PC-3 (cell line): ENCODE measurements around the gene SCAF4. TPM values are rescaled to one million over a fixed set of nuclear protein-coding genes. Genes with fewer than 3 reads are reported as not detected.
"Not testable (repeated sequence)": the region's sequence is repeated elsewhere in the genome, so short reads cannot be mapped to it uniquely, and the experiment has no call there.

Source experiments
- ATAC-seq: fragments of 200-7000 bp; cut with Tn5 transposase; 2 replicates; pipeline ENCODE4 v1.9.1; 2020; ENCODE audit warnings: mild to moderate bottlenecking, moderate library complexity
- BruUV-seq: library from RNA; stranded (reverse); fragments of 400-500 nt; replicated peaks from 2 replicates; lab custom pipeline; 2021; lab: Mats Ljungman, UMichigan
- CTCF ChIA-PET: fragments of 300-600 bp; sonication (Branson Sonifier 250); formaldehyde crosslinking; loops from one replicate; lab custom pipeline; 2022; ENCODE audit warnings: antibody characterized with exemption; lab: Charles Lee
- POLR2A ChIA-PET: fragments of 300-600 bp; sonication (Branson Sonifier 250); formaldehyde crosslinking; loops from one replicate; lab custom pipeline; 2022; ENCODE audit warnings: antibody characterized with exemption; ENCODE audit not compliant: unreplicated experiment; lab: Charles Lee
- DNase-seq: peaks from one replicate; pipeline ENCODE4 v3.0.0-alpha.2; 2015
- H2AFZ ChIP-seq: fragments of 300-600 bp; sonication (generic); 2 replicates; pipeline ENCODE4 v1.6.0; 2016; ENCODE audit warnings: antibody characterized with exemption, low read length
- H3F3A ChIP-seq: fragments of 300-600 bp; sonication (generic); one replicate; pipeline ENCODE4 v1.6.0; 2017; ENCODE audit warnings: antibody characterized with exemption, low read length, control low read depth, mild to moderate bottlenecking; ENCODE audit not compliant: unreplicated experiment
- H3K27ac ChIP-seq: fragments of 300-600 bp; sonication (generic); 2 replicates; pipeline ENCODE4 v1.5.1; 2016; ENCODE audit warnings: mild to moderate bottlenecking, low read length
- H3K27me3 ChIP-seq: fragments of 300-600 bp; sonication (generic); 2 replicates; pipeline ENCODE4 v1.6.1; 2016; ENCODE audit warnings: low read length, mixed read lengths
- H3K36me3 ChIP-seq: fragments of 300-600 bp; sonication (generic); 2 replicates; pipeline ENCODE4 v1.6.1; 2016; ENCODE audit warnings: low read depth, mixed run types, low read length, mixed read lengths
- H3K4me1 ChIP-seq: fragments of 300-600 bp; sonication (generic); 2 replicates; pipeline ENCODE4 v1.5.1; 2016; ENCODE audit warnings: low read length; ENCODE audit not compliant: insufficient read depth
- H3K4me2 ChIP-seq: fragments of 300-600 bp; sonication (generic); 2 replicates; pipeline ENCODE4 v1.6.0; 2016; ENCODE audit warnings: low read length
- H3K4me3 ChIP-seq: fragments of 300-600 bp; sonication (generic); 2 replicates; pipeline ENCODE4 v1.5.1; 2016; ENCODE audit warnings: mild to moderate bottlenecking, low read length, mixed read lengths
- H3K79me2 ChIP-seq: fragments of 300-600 bp; sonication (generic); 2 replicates; pipeline ENCODE4 v1.6.1; 2017; ENCODE audit warnings: low read length, mixed read lengths
- H3K9ac ChIP-seq: fragments of 300-600 bp; sonication (generic); 2 replicates; pipeline ENCODE4 v1.6.0; 2016; ENCODE audit warnings: mild to moderate bottlenecking, low read length
- H3K9me2 ChIP-seq: fragments of 300-600 bp; sonication (generic); replicated peaks from 2 replicates; pipeline ENCODE4 v1.6.1; 2016; ENCODE audit warnings: mixed run types, low read length, mixed read lengths
- H3K9me3 ChIP-seq: fragments of 300-600 bp; sonication (generic); 2 replicates; pipeline ENCODE4 v1.6.1; 2016; ENCODE audit warnings: low read length, mixed read lengths
- H4K20me1 ChIP-seq: fragments of 300-600 bp; sonication (generic); 2 replicates; pipeline ENCODE4 v1.6.1; 2016; ENCODE audit warnings: low read length, mixed read lengths
- CTCF ChIP-seq: fragments of 300-600 bp; sonication (generic); conservative IDR thresholded peaks from 2 replicates; pipeline ENCODE4 v1.5.1; 2017; ENCODE audit warnings: antibody characterized with exemption, low read depth, mild to moderate bottlenecking, low read length
- EZH2 ChIP-seq: fragments of 300-600 bp; sonication (generic); IDR thresholded peaks from one replicate; pipeline ENCODE4 v1.6.1; 2017; ENCODE audit warnings: antibody characterized with exemption, mild to moderate bottlenecking, low read length; ENCODE audit not compliant: unreplicated experiment
- EZH2phosphoT487 ChIP-seq: fragments of 300-600 bp; sonication (generic); IDR thresholded peaks from 2 replicates; pipeline ENCODE4 v1.6.1; 2018; ENCODE audit warnings: mild to moderate bottlenecking, antibody characterized with exemption, low read length, borderline replicate concordance
- intact Hi-C: fragments of 100-400 bp; cut with micrococcal nuclease; formaldehyde crosslinking; loops from 2 replicates; pipeline ENCODE4 v1.9.0; 2023
- total RNA-seq: library from RNA; depleted of rRNA; stranded (reverse); fragments of >200 nt; gene quantifications from 2 replicates; pipeline ENCODE4 v1.2.3, GENCODE V29; 2014

The SCAF4 gene
- total RNA-seq, 1 experiment from 2014 or later: 11.2 TPM

- no peak overlapping the region for H2AFZ ChIP-seq
- no peak overlapping the region for H3K4me2 ChIP-seq
- no peaks in the 10 kb centered on the region for H3K36me3 ChIP-seq
- no peak overlapping the region for H3K27ac ChIP-seq
- no peaks in the 10 kb centered on the region for H3K9me3 ChIP-seq
- no peak overlapping the region for H3K9ac ChIP-seq
- H3F3A ChIP-seq: no peaks in the 10 kb centered on the region
- ChIA-PET CTCF (no interaction called here), POLR2A (no interaction called here)
- no peaks in the 10 kb centered on the region for H4K20me1 ChIP-seq
- intact Hi-C loops: no loop called here
- TF ChIP-seq CTCF: no peak
- no peak for TF ChIP-seq EZH2phosphoT487
- no peak for TF ChIP-seq EZH2
- ATAC-seq (no peak), DNase-seq (no peak)
- H3K27me3 ChIP-seq: 0 out of 2 replicates have a peak, but pooled peaks cover 8% of the 10 kb centered on the region
- no peaks in the 10 kb centered on the region for H3K79me2 ChIP-seq
- H3K9me2 ChIP-seq: no peaks in the 10 kb centered on the region
- BruUV-seq: no TSS peak
- H3K4me1 ChIP-seq: no peaks in the 10 kb centered on the region
- no peak overlapping the region for H3K4me3 ChIP-seq
Measured at GRCh38 chr21:31766899-31767298, 35.0 kb upstream of the SCAF4 start.

GRCh38 chr21:31765850-31766249, 33.9 kb upstream of the SCAF4 start:
- H3K27ac ChIP-seq, H3K4me1 ChIP-seq, H3K4me3 ChIP-seq, H3K36me3 ChIP-seq, BruUV-seq, H3K79me2 ChIP-seq, H3K4me2 ChIP-seq, DNase-seq, H3K27me3 ChIP-seq, H3F3A ChIP-seq, intact Hi-C loops, H2AFZ ChIP-seq, ATAC-seq, POLR2A ChIA-PET, CTCF ChIA-PET, H3K9me2 ChIP-seq, H4K20me1 ChIP-seq, H3K9ac ChIP-seq, H3K9me3 ChIP-seq: not testable (repeated sequence)

GRCh38 chr21:31760931-31761330, 29.0 kb upstream of the SCAF4 start:
- Histone ChIP-seq H3K9ac (no peak overlapping the region), H3K4me1 (no peaks in the 10 kb centered on the region), H3K27me3 (peaks cover 18% of the 10 kb centered on the region; the same call in 1 of the 2 replicates), H3K36me3 (no peaks in the 10 kb centered on the region), H4K20me1 (no peaks in the 10 kb centered on the region), H3K27ac (no peak overlapping the region), H3K9me2 (no peaks in the 10 kb centered on the region), H3F3A (no peaks in the 10 kb centered on the region), H2AFZ (no peak overlapping the region), H3K79me2 (no peaks in the 10 kb centered on the region), H3K4me2 (no peak overlapping the region), H3K9me3 (no peaks in the 10 kb centered on the region), H3K4me3 (no peak overlapping the region)
- CTCF ChIA-PET: no interaction called here
- BruUV-seq: no TSS peak
- intact Hi-C loops: no loop called here
- POLR2A ChIA-PET: no interaction called here
- DNase-seq: no peak
- TF ChIP-seq EZH2phosphoT487: no peak
- no peak for ATAC-seq

GRCh38 chr21:31756787-31757186, 24.9 kb upstream of the SCAF4 start:
- no peaks in the 10 kb centered on the region for H3K9me3 ChIP-seq
- no peak overlapping the region for H3K4me3 ChIP-seq
- DNase-seq: no peak
- H3F3A ChIP-seq: no peaks in the 10 kb centered on the region
- peaks cover 9% of the 10 kb centered on the region; the same call in 1 of the 2 replicates for H3K27me3 ChIP-seq
- H2AFZ ChIP-seq: no peak overlapping the region
- H3K79me2 ChIP-seq: no peaks in the 10 kb centered on the region
- no peak overlapping the region for H3K9ac ChIP-seq
- H3K27ac ChIP-seq: no peak overlapping the region
- TF ChIP-seq EZH2phosphoT487 (no peak), CTCF (no peak), EZH2 (no peak)
- ATAC-seq: no peak
- no peaks in the 10 kb centered on the region for H3K9me2 ChIP-seq
- no peaks in the 10 kb centered on the region for H4K20me1 ChIP-seq
- no peak overlapping the region for H3K4me2 ChIP-seq
- intact Hi-C loops: no loop called here
- H3K36me3 ChIP-seq: no peaks in the 10 kb centered on the region
- H3K4me1 ChIP-seq: peaks cover 12% of the 10 kb centered on the region
- no TSS peak for BruUV-seq
- CTCF ChIA-PET: interaction anchor here (0.5 kb wide), 1 partner anchor 501 kb away, joined by 4 read pairs; no protein-coding TSS in a partner anchor
- POLR2A ChIA-PET: no interaction called here
